ENCODE measurements around the gene DZIP3.

Gene DZIP3

DNA sequence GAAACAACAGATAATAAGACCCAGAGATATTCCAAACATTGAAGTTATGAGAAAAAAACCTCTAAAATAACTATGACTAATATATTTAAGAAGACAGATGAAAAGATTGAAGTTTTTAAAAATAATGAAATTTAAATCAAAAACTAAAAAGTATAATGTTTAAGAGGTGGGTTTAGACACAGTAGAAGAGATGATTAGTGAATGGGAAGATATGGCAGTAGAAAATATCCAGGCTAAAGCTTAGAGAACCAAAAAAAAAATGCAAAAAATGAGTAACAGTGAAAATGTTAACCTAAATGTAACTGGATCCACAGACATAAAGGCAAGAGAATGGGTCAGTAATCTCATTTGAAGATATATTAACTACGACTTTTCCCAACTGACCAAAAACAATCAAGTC is 115.5 kb downstream of the DZIP3 start:
- Histone ChIP-seq H3F3A (ENCODE audit: insufficient read depth) (no peaks in the 10 kb centered on the region), H3K79me2 (ENCODE audit: insufficient read depth, low read length) (no peaks in the 10 kb centered on the region), H3K4me2 (ENCODE audit: low read depth, low read length, poor library complexity, severe bottlenecking) (no peak overlapping the region), H3K4me3 (ENCODE audit: insufficient read depth, low read length, poor library complexity, severe bottlenecking) (no peak overlapping the region), H3K9me3 (ENCODE audit: insufficient read depth, low read length) (no peaks in the 10 kb centered on the region), H2AFZ (ENCODE audit: low read depth, low read length, severe bottlenecking) (no peak overlapping the region), H3K27ac (ENCODE audit: low read depth, low read length) (no peak overlapping the region), H3K27me3 (ENCODE audit: low read length) (no peaks in the 10 kb centered on the region), H3K9ac (ENCODE audit: low read length) (no peak overlapping the region), H4K20me1 (ENCODE audit: low read depth, low read length) (no peaks in the 10 kb centered on the region), H3K36me3 (ENCODE audit: low read length) (no peaks in the 10 kb centered on the region), H3K9me2 (replicated peaks; ENCODE audit: insufficient read depth, low read length) (no peaks in the 10 kb centered on the region)
- no peak for TF ChIP-seq EZH2phosphoT487 (conservative IDR thresholded peaks at IDR 0.05; ENCODE audit: low read length)
- TF ChIP-seq, protein P1, sequence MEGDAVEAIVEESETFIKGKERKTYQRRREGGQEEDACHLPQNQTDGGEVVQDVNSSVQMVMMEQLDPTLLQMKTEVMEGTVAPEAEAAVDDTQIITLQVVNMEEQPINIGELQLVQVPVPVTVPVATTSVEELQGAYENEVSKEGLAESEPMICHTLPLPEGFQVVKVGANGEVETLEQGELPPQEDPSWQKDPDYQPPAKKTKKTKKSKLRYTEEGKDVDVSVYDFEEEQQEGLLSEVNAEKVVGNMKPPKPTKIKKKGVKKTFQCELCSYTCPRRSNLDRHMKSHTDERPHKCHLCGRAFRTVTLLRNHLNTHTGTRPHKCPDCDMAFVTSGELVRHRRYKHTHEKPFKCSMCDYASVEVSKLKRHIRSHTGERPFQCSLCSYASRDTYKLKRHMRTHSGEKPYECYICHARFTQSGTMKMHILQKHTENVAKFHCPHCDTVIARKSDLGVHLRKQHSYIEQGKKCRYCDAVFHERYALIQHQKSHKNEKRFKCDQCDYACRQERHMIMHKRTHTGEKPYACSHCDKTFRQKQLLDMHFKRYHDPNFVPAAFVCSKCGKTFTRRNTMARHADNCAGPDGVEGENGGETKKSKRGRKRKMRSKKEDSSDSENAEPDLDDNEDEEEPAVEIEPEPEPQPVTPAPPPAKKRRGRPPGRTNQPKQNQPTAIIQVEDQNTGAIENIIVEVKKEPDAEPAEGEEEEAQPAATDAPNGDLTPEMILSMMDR (IDR thresholded peaks at IDR 0.05; ENCODE audit: insufficient read depth, low read length, poor library complexity, severe bottlenecking), result no peak

DNA sequence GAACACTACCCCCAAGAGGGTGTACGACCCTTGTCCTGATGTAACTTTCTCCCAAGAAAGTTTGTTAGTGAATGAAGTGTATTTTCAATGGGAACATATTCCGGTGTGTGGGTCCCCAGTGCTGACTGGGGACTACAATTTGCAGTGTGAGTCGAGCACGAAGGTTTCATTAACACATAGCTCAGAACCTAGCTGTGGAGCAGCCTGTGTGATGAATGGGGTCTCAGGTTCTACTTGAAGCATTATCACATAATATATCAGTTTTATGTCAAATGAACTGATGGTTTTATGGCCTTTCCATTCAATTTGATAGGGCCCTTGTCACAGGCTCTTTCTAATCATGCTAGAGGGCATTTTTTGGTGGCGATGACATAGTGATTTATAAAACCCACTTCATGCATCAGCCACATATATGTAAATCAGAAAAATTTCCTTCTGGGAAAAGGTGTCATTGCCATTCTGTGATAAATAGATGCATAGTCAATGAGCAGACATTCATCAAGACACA is 123.5 kb downstream of the DZIP3 start:
- Histone ChIP-seq H2AFZ (ENCODE audit: low read depth, low read length, severe bottlenecking) (no peak overlapping the region), H3K27ac (ENCODE audit: low read depth, low read length) (no peak overlapping the region), H4K20me1 (ENCODE audit: low read depth, low read length) (no peaks in the 10 kb centered on the region), H3K4me3 (ENCODE audit: insufficient read depth, low read length, poor library complexity, severe bottlenecking) (no peak overlapping the region), H3K9ac (ENCODE audit: low read length) (no peak overlapping the region), H3F3A (ENCODE audit: insufficient read depth) (no peaks in the 10 kb centered on the region), H3K36me3 (ENCODE audit: low read length) (no peaks in the 10 kb centered on the region), H3K4me2 (ENCODE audit: low read depth, low read length, poor library complexity, severe bottlenecking) (no peak overlapping the region), H3K79me2 (ENCODE audit: insufficient read depth, low read length) (no peaks in the 10 kb centered on the region), H3K9me2 (replicated peaks; ENCODE audit: insufficient read depth, low read length) (no peaks in the 10 kb centered on the region), H3K27me3 (ENCODE audit: low read length) (no peaks in the 10 kb centered on the region), H3K9me3 (ENCODE audit: insufficient read depth, low read length) (no peaks in the 10 kb centered on the region)
- TF ChIP-seq EZH2phosphoT487 (conservative IDR thresholded peaks at IDR 0.05; ENCODE audit: low read length), result no peak
- TF ChIP-seq, protein P1 (IDR thresholded peaks at IDR 0.05; ENCODE audit: insufficient read depth, low read length, poor library complexity, severe bottlenecking), result no peak

DNA sequence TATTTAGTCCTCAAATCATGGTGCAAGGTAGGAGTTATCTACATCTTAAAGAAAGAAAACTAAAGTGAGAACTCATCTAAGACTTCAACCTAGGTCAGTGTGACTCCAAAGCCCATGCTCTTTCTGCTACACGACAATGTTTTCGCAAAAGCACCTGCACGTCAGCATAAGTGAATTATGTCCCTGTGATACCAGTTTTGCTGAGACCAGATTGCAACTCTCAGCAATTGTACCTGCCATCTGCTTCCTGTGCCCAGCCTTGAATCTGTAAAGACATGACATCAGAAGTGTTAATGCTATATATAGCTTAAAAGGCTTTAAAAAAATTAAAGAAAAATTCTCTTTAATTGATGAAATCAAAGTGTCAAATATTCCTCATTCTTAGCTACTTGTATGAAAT is 124.3 kb downstream of the DZIP3 start:
- TF ChIP-seq EZH2phosphoT487 (conservative IDR thresholded peaks at IDR 0.05; ENCODE audit: low read length), result no peak
- TF ChIP-seq, protein P1 (IDR thresholded peaks at IDR 0.05; ENCODE audit: insufficient read depth, low read length, poor library complexity, severe bottlenecking), result no peak
- no peak overlapping the region for H3K27ac ChIP-seq (ENCODE audit: low read depth, low read length)
- H3K4me3 ChIP-seq (ENCODE audit: insufficient read depth, low read length, poor library complexity, severe bottlenecking), result no peak overlapping the region
- H3F3A ChIP-seq (ENCODE audit: insufficient read depth), result no peaks in the 10 kb centered on the region
- H3K27me3 ChIP-seq (ENCODE audit: low read length), result no peaks in the 10 kb centered on the region
- H3K79me2 ChIP-seq (ENCODE audit: insufficient read depth, low read length), result no peaks in the 10 kb centered on the region
- no peak overlapping the region for H3K4me2 ChIP-seq (ENCODE audit: low read depth, low read length, poor library complexity, severe bottlenecking)
- no peak overlapping the region for H2AFZ ChIP-seq (ENCODE audit: low read depth, low read length, severe bottlenecking)
- no peaks in the 10 kb centered on the region for H3K9me3 ChIP-seq (ENCODE audit: insufficient read depth, low read length)
- H3K36me3 ChIP-seq (ENCODE audit: low read length), result no peaks in the 10 kb centered on the region
- H4K20me1 ChIP-seq (ENCODE audit: low read depth, low read length), result no peaks in the 10 kb centered on the region
- H3K9me2 ChIP-seq (replicated peaks; ENCODE audit: insufficient read depth, low read length), result no peaks in the 10 kb centered on the region
- no peak overlapping the region for H3K9ac ChIP-seq (ENCODE audit: low read length)
